Common myeloid progenitor, CD34-positive (primary cell): ENCODE measurements around the gene IYD.

ENCODE experiments used
- CTCF ChIA-PET: fragments of 350-600 bp; sonication (Branson Sonifier 250); formaldehyde crosslinking; loops from one replicate; lab custom pipeline; 2021; ENCODE audit warnings: antibody characterized with exemption; lab: Charles Lee
- POLR2A ChIA-PET: fragments of 350-600 bp; sonication (Branson Sonifier 250); formaldehyde crosslinking; loops from one replicate; lab custom pipeline; 2021; ENCODE audit warnings: antibody characterized with exemption; lab: Charles Lee
- DNase-seq, 3 donors: peaks; one replicate each; pipeline versions ENCODE4 v3.0.0 to v3.0.0-alpha.2; 2013
- H3K27ac ChIP-seq, 2 experiments: 1 replicate in 1 of 2; 2 replicates in 1 of 2; pipeline ENCODE4 v1.7.0; 2013; ENCODE audit warnings: inconsistent platforms in 2 of 2, low read length in 2 of 2, mild to moderate bottlenecking in 2 of 2, low read depth in 1 of 2, moderate library complexity in 1 of 2; ENCODE audit not compliant: severe bottlenecking in 2 of 2, insufficient read depth in 1 of 2, poor library complexity in 1 of 2
- H3K27me3 ChIP-seq, 5 experiments: replicated peaks in 2 of 5; 1 replicate in 3 of 5; 2 replicates in 2 of 5; pipeline versions ENCODE4 v1.6.1 to v1.7.0; 2013; ENCODE audit warnings: low read length in 4 of 5, mild to moderate bottlenecking in 2 of 5, moderate library complexity in 2 of 5, inconsistent platforms in 1 of 5; ENCODE audit not compliant: insufficient read depth in 5 of 5, control insufficient read depth in 4 of 5
- H3K36me3 ChIP-seq, 4 experiments: 1 replicate in 2 of 4; 2 replicates in 2 of 4; pipeline versions ENCODE4 v1.6.1 to v1.7.0; 2013; ENCODE audit warnings: low read length in 3 of 4, control low read depth in 1 of 4, mild to moderate bottlenecking in 1 of 4; ENCODE audit not compliant: control insufficient read depth in 4 of 4, insufficient read depth in 4 of 4
- H3K4me1 ChIP-seq, 4 experiments: 1 replicate in 3 of 4; 2 replicates in 1 of 4; pipeline versions ENCODE4 v1.6.1 to v1.7.1; 2013; ENCODE audit warnings: low read length in 3 of 4, mild to moderate bottlenecking in 3 of 4, control low read depth in 1 of 4, inconsistent platforms in 1 of 4, moderate library complexity in 1 of 4; ENCODE audit not compliant: control insufficient read depth in 4 of 4, insufficient read depth in 4 of 4; ENCODE audit errors: control extremely low read depth in 1 of 4
- H3K4me3 ChIP-seq, 7 experiments: 1 replicate in 4 of 7; 2 replicates in 3 of 7; pipeline versions ENCODE4 v1.5.1 to v1.7.0; 2013; ENCODE audit warnings: mild to moderate bottlenecking in 7 of 7, low read length in 6 of 7, moderate library complexity in 6 of 7, inconsistent platforms in 2 of 7, low read depth in 2 of 7, control low read depth in 1 of 7; ENCODE audit not compliant: insufficient read depth in 4 of 7, control insufficient read depth in 1 of 7; ENCODE audit errors: extremely low read depth in 1 of 7
- H3K9me3 ChIP-seq, 5 experiments: 1 replicate in 4 of 5; 2 replicates in 1 of 5; pipeline versions ENCODE4 v1.6.1 to v1.7.1; 2013; ENCODE audit warnings: low read length in 4 of 5, mild to moderate bottlenecking in 2 of 5, inconsistent platforms in 1 of 5, low read depth in 1 of 5, moderate library complexity in 1 of 5; ENCODE audit not compliant: control insufficient read depth in 4 of 5, insufficient read depth in 2 of 5; ENCODE audit errors: control extremely low read depth in 1 of 5
- WGBS: methylation state at CpG from one replicate; pipeline ENCODE4 v1.1.5; 2013; ENCODE audit not compliant: insufficient coverage; 5-methylcytosine and 5-hydroxymethylcytosine counted together

The IYD gene

GRCh38 chr6:150349546-150349945, 19.3 kb upstream of the IYD start:
- no peak overlapping the region for H3K27ac ChIP-seq
- H3K36me3 ChIP-seq, result no peaks in the 10 kb centered on the region
- CTCF ChIA-PET, result no interaction called here
- DNase-seq, result no peak
- H3K9me3 ChIP-seq, result no peaks in the 10 kb centered on the region
- H3K27me3 ChIP-seq, result peaks cover 0 to 3% (median 0%) of the 10 kb centered on the region in 5 experiments
- peaks cover 0 to 9% (median 3%) of the 10 kb centered on the region in 4 experiments for H3K4me1 ChIP-seq
- H3K4me3 ChIP-seq, result no peak overlapping the region
- WGBS, result 90% methylated on average over 3 of the region's 4 CpGs
- POLR2A ChIA-PET, result no interaction called here

GRCh38 chr6:150352321-150353296, 16.2 kb upstream of the IYD start:
- Histone ChIP-seq H3K36me3 (no peaks in the 10 kb centered on the region), H3K4me3 (no peak overlapping the region), H3K27me3 (peaks cover 0 to 3% (median 0%) of the 10 kb centered on the region in 5 experiments), H3K4me1 (peaks cover 0 to 9% (median 3%) of the 10 kb centered on the region in 4 experiments), H3K9me3 (no peaks in the 10 kb centered on the region), H3K27ac (no peak overlapping the region)
- POLR2A ChIA-PET, result no interaction called here
- 11% methylated on average over 2 of the region's 5 CpGs for WGBS
- CTCF ChIA-PET, result interaction anchor here (1.4 kb wide), 1 partner anchor 16 kb away, joined by 3 read pairs; no protein-coding TSS in a partner anchor
- DNase-seq, result peak; percentile 33 to 75 (median 74)

GRCh38 chr6:150353445-150353844, 15.4 kb upstream of the IYD start:
- POLR2A ChIA-PET, result no interaction called here
- Histone ChIP-seq H3K9me3 (no peaks in the 10 kb centered on the region), H3K4me3 (no peak overlapping the region), H3K27ac (no peak overlapping the region), H3K27me3 (peaks cover 0 to 1% (median 0%) of the 10 kb centered on the region in 5 experiments), H3K4me1 (peaks cover 0 to 9% (median 3%) of the 10 kb centered on the region in 4 experiments), H3K36me3 (no peaks in the 10 kb centered on the region)
- no peak for DNase-seq
- CTCF ChIA-PET, result interaction anchor here (1.4 kb wide), 1 partner anchor 17 kb away, joined by 3 read pairs; no protein-coding TSS in a partner anchor
- WGBS, result no CpG with 5 or more reads among the region's 1 CpG

GRCh38 chr6:150354754-150355571, 13.8 kb upstream of the IYD start:
- WGBS, result no CpG with 5 or more reads among the region's 2 CpGs
- Histone ChIP-seq H3K4me3 (no peak overlapping the region), H3K27me3 (peaks cover 0 to 1% (median 0%) of the 10 kb centered on the region in 5 experiments), H3K9me3 (no peaks in the 10 kb centered on the region), H3K36me3 (no peaks in the 10 kb centered on the region), H3K27ac (no peak overlapping the region), H3K4me1 (peaks cover 0 to 9% (median 3%) of the 10 kb centered on the region in 4 experiments)
- DNase-seq, result no peak
- POLR2A ChIA-PET, result no interaction called here
- CTCF ChIA-PET, result interaction anchor here (1.0 kb wide), 1 partner anchor 65 kb away, joined by 3 read pairs; no protein-coding TSS in a partner anchor

GRCh38 chr6:150355932-150356331, 12.9 kb upstream of the IYD start:
- WGBS, result 95% methylated on average over 3 of the region's 4 CpGs
- peaks cover 0 to 9% (median 3%) of the 10 kb centered on the region in 4 experiments for H3K4me1 ChIP-seq
- no peaks in the 10 kb centered on the region for H3K9me3 ChIP-seq
- no peaks in the 10 kb centered on the region for H3K36me3 ChIP-seq
- H3K27me3 ChIP-seq, result peaks cover 0 to 1% (median 0%) of the 10 kb centered on the region in 5 experiments
- H3K4me3 ChIP-seq, result no peak overlapping the region
- no peak overlapping the region for H3K27ac ChIP-seq
- ChIA-PET CTCF (interaction anchor here (1.0 kb wide), 1 partner anchor 64 kb away, joined by 3 read pairs; no protein-coding TSS in a partner anchor), POLR2A (no interaction called here)
- no peak for DNase-seq

- Histone ChIP-seq H3K36me3 (no peaks in the 10 kb centered on the region), H3K27ac (no peak overlapping the region), H3K9me3 (no peaks in the 10 kb centered on the region), H3K27me3 (no peaks in the 10 kb centered on the region), H3K4me3 (no peak overlapping the region), H3K4me1 (peaks cover 0 to 6% (median 0%) of the 10 kb centered on the region in 4 experiments)
- no peak for DNase-seq
- ChIA-PET POLR2A (no interaction called here), CTCF (interaction anchor here (1.0 kb wide), 1 partner anchor 33 kb away, joined by 3 read pairs; no protein-coding TSS in a partner anchor)
- 87% methylated on average over 3 of the region's 3 CpGs for WGBS
These were observed 6.9 kb upstream of the IYD start for GRCh38 chr6:150361876-150362275.
